Natural killer cell treated with Interleukin-12 subunit alpha and Interleukin-12 subunit beta and Interleukin-15 and Interleukin-18, amount 100 ng/mL, for 72 hours (primary cell): ENCODE measurements around the gene GPSM1. TPM values are rescaled to one million over a fixed set of nuclear protein-coding genes. Genes with fewer than 3 reads are reported as not detected.

ENCODE experiments used
- ATAC-seq, 2 donors: fragments of 150-1000 bp; cut with Tn5 transposase in 1 of 2; sonication (Bioruptor Pico), chemical (Tn5 transposase) in 1 of 2; 2 replicates each; pipeline ENCODE4 v1.10.0; 2021
- DNase-seq: peaks from one replicate; pipeline ENCODE4 v3.0.0; 2022; ENCODE audit warnings: low spot score
- H3K27ac Mint-ChIP-seq, 2 donors: 1 replicate in 1 of 2; 2 replicates in 1 of 2; pipeline ENCODE4 v1.8.0; 2022; ENCODE audit warnings: mixed read lengths in 2 of 2, mild to moderate bottlenecking in 1 of 2, moderate library complexity in 1 of 2
- H3K27me3 Mint-ChIP-seq, 2 donors: 1 replicate in 1 of 2; 2 replicates in 1 of 2; pipeline ENCODE4 v1.8.0; 2022; ENCODE audit warnings: mixed read lengths in 2 of 2
- H3K36me3 Mint-ChIP-seq: one replicate; pipeline ENCODE4 v1.8.0; 2022; ENCODE audit warnings: mixed read lengths
- H3K4me1 Mint-ChIP-seq, 2 donors: 1 replicate in 1 of 2; 2 replicates in 1 of 2; pipeline ENCODE4 v1.8.0; 2022; ENCODE audit warnings: low read depth in 2 of 2, mixed read lengths in 2 of 2, mild to moderate bottlenecking in 1 of 2
- H3K4me3 Mint-ChIP-seq: one replicate; pipeline ENCODE4 v1.8.0; 2022; ENCODE audit warnings: mixed read lengths
- H3K9me3 Mint-ChIP-seq: 2 replicates; pipeline ENCODE4 v1.8.0; 2022; ENCODE audit warnings: mixed read lengths
- total RNA-seq, 2 donors: library from RNA; stranded (reverse); gene quantifications; one replicate each; pipeline ENCODE4 v1.2.3, GENCODE V29; 2022

The GPSM1 gene
- total RNA-seq, 2 donors from 2014 or later: 1.7 to 2.3 TPM

DNA sequence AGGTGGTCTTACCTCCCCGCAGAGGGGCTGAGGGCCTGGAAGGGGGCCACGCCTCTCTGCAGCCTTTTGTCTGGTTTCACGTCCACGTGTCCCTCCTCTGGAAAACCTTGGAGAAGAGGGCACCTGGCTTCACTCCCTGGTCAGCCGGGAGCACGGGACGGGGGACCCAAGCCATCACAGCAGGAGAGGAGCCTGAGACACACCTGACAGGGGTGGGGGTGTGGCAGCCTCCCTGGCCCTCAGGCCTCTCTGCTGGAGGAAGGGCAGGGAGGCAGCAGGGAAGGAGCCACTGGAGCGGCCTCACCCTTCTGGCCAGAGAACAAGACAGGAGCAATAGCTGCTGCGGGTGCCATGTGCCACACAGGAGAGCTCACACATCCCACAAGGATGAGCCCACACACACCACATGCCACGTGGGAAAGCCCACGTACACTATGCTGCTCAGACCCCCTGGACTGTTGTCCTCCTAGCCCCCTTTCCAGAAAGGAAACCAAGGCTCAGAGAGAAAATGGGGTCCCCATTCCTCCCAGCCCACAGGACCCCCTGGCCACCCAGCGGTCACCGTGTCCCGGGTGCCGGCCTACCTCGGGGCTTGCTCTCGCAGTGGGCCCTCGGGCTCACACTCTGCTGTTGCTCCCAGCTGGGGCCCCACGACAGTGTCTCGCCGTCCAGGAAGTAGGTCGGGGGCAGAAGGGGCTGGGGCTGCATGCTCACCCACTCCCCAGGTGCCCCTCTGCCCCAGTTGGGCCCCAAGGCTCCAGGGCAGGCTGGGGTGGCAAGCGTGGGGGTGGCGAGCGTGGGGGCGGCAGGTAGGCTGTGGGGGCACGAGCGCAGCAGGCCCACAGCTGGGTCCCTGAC is 41.6 kb upstream of the GPSM1 start:
- Mint-ChIP-seq H3K27ac (no peak overlapping the region), H3K4me3 (no peak overlapping the region)

DNA sequence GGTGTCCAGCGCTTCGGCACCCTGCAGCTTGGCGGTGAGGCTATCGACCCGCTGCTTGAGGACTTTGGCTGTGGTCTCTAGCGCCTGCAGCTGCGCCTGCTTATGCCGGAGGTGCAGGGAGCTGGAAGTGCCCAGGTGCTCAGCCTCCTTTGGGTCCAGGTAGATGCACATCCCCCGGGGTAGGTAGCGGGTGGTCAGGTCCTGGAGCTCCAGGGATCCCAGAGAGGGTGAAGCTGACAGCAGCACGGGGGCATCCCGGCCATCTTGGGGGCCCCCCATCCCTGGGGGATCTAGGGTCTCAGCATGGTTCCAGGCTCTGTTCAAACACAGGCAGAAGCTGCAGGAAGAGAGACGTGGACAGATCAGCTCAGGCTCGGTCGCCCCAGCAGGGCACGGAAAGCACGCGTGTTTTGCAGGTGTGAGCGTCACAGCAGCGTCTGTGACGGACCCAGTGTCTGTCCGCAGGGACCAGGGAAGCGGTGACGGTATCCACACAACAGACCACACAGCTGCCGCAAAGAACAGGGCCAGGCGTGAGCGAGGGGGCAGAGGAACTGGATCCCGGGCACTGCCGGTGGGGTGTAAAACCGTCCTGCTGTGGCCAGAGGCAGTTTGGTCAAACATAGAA is 40.9 kb upstream of the GPSM1 start:
- Mint-ChIP-seq H3K4me1 (no peaks in the 10 kb centered on the region), H3K36me3 (no peaks in the 10 kb centered on the region), H3K27ac (no peak overlapping the region), H3K27me3 (no peaks in the 10 kb centered on the region), H3K4me3 (no peak overlapping the region), H3K9me3 (no peaks in the 10 kb centered on the region)
- DNase-seq: no peak
- ATAC-seq: no peak

More for the DNA sequence above, 41.6 kb upstream of the GPSM1 start:
- Mint-ChIP-seq H3K9me3 (no peaks in the 10 kb centered on the region), H3K36me3 (no peaks in the 10 kb centered on the region), H3K4me1 (no peaks in the 10 kb centered on the region), H3K27me3 (no peaks in the 10 kb centered on the region)
- DNase-seq (no peak), ATAC-seq (no peak)

DNA sequence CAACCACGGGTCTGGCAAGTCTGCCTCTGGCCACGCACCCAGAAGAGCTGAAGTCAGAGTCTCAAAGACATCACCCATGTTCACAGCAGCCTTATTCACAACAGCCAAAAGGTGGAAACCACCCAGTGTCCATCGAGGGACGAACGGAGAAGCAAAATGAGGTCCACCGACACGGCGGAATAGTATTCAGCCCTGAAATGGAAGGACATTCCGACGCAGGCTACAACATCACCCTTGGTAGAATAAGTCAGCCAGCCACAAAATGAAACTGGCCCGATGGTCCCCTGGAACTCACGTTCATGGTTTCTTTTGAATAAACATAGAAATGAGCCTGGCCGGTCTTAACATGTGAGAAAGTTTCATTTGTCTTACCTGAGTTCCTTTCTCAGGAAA is 40.4 kb upstream of the GPSM1 start:
- Mint-ChIP-seq H3K9me3 (no peaks in the 10 kb centered on the region), H3K4me3 (no peak overlapping the region), H3K27me3 (no peaks in the 10 kb centered on the region), H3K36me3 (no peaks in the 10 kb centered on the region), H3K27ac (no peak overlapping the region), H3K4me1 (no peaks in the 10 kb centered on the region)
- DNase-seq (no peak), ATAC-seq (no peak)

DNA sequence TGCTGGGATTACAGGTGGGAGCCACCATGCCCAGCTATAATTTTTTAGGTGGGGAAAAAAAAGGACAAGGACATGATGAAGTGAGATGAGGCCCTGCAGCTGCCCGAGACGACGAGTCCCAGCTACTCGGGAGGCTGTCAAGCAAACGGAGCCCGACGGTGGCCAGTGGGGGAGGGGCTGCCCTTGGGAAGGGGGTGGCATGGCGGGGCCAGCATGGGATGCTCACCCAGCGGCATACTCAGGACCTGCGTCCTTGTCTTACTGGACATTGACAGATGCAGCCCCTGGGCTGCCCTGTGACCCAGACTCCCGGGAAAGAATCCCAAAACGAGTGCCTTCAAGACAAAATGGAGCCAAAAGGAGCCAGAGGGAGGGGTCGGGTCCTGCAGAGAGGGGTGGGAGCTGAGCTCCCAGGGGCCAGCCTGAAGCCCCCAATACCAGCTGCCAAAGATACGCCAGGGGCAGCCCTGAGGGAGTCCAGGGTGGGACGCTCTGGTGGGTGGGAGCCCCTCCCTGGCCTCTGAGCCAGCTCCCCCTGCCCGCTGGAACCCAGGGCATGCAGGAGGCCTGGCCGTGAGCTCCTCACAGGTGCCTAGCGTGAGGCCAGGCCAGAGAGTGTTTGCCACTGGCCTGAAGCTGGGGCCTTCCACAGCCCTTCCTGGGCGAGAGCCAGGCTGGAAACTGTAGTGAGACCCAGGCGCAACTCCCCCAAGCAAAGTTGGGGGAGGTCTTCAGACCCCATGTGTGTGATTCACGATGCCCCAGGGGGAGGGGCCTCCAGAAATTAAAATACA is 39.2 kb upstream of the GPSM1 start:
- no peak for DNase-seq
- Mint-ChIP-seq H3K9me3 (no peaks in the 10 kb centered on the region), H3K27me3 (no peaks in the 10 kb centered on the region), H3K27ac (no peak overlapping the region), H3K4me1 (no peaks in the 10 kb centered on the region), H3K4me3 (no peak overlapping the region), H3K36me3 (no peaks in the 10 kb centered on the region)
- ATAC-seq: no peak

DNA sequence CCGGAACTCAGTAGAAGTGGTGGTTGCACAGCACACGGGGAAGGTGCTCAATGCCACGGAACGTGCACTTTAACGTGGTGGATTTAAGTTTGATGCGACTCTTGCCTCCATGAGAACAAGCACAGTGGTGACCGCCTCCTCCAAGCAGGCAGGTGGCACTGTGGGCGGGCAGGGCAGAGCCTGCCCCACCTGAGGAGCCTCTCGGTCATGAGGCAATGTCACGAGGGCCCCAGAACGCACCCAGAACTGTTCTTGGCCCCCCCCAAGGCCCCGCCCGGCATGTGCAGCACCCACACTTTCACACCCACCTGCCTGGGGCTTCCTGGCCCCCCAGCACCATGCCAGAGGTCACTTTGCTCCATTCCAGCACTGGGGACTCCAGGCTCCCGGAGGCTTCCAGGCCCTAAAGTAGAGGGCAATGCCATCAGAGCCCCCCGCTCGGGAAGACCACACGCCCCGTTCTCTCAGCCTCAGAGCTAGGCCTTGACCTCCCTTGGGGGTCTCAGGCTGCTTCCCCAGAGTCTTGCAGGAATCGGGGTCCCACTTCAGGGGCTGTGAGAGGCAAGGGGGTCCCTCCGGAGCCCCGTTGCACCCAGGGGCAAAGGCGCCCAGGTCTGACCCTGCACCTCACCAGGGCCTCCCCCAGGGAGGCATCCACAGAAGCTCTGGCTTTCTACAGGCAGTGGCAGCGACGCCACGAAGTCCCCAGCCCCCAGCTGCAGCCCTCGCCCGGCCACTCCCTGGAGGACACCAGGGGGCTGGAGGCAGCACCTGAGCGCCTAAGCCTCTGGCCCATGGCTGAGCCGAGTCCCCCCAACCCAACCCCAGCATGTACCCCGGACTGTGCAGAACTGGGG is 37.5 kb upstream of the GPSM1 start:
- Mint-ChIP-seq H3K9me3 (no peaks in the 10 kb centered on the region), H3K36me3 (no peaks in the 10 kb centered on the region), H3K4me1 (no peaks in the 10 kb centered on the region), H3K27ac (no peak overlapping the region), H3K27me3 (no peaks in the 10 kb centered on the region), H3K4me3 (no peak overlapping the region)
- DNase-seq (no peak), ATAC-seq (no peak)

DNA sequence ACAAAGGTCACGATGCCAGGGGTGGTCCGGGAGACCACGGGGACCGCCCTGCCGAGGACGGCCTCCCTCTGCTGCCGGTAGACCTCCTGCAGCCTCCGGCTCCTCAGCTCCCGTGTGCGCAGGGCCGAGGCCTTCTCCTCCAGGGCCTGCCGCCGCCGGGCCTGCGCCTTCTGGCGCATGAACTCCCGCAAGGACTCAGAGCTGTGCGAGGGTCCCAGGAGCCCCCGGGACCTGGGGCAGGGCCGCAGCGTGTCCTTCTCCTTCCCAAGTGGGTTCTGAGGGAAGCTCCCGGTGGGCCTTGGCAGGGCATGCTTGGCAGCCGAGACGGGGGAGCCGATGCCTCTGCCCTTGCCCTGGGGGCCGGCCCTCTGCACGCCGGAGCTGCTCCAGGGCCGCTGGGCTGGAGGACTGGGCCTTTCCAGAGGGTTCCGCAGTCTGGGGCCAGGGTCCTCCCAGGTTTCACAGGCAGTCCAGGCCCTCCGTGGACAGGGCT is 36.8 kb upstream of the GPSM1 start:
- H3K4me1 Mint-ChIP-seq: no peaks in the 10 kb centered on the region
- no peak overlapping the region for H3K4me3 Mint-ChIP-seq
- H3K27ac Mint-ChIP-seq: no peak overlapping the region
- H3K27me3 Mint-ChIP-seq: no peaks in the 10 kb centered on the region
- H3K9me3 Mint-ChIP-seq: no peaks in the 10 kb centered on the region
- no peaks in the 10 kb centered on the region for H3K36me3 Mint-ChIP-seq
- DNase-seq: no peak
- no peak for ATAC-seq

DNA sequence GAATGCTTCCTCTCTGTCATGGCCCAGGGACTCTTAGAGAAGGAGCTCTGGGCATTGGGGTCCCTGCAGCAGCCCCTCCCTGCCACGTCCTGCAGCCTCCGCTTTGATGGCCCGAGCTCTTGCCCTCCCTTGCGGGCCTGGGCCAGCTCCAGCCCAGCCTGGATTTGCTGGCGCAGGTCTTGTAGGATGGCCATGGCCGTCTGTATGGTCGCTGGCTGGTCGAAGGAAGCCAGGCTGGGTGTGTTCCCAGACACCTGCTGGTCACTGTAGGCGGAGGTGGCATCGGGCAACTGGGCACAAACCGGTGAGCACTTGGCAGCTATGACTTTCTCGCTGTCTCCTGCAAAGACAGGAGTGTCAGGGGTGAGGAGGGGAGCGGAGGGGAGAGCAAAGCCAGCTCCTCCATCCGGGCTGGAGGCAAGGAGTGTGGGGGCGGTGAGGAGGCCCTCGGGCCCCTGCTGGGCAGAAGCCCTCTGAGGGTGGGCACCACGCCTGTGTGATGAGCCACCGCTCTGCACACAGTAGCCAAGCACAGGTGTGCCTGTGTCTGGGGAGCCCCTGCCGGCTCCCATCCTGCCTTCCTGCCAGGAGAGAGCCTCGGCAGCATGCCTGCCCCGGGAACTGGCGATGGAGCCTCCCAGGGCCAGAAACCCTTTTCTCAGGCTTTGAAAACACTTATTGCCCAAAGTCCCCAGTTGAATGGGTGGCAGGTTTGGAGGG is 35.9 kb upstream of the GPSM1 start:
- ATAC-seq (no peak), DNase-seq (no peak)
- H3K27ac Mint-ChIP-seq: no peak overlapping the region
- no peaks in the 10 kb centered on the region for H3K4me1 Mint-ChIP-seq
- H3K27me3 Mint-ChIP-seq: no peaks in the 10 kb centered on the region
- H3K9me3 Mint-ChIP-seq: no peaks in the 10 kb centered on the region
- H3K4me3 Mint-ChIP-seq: no peak overlapping the region
- no peaks in the 10 kb centered on the region for H3K36me3 Mint-ChIP-seq

DNA sequence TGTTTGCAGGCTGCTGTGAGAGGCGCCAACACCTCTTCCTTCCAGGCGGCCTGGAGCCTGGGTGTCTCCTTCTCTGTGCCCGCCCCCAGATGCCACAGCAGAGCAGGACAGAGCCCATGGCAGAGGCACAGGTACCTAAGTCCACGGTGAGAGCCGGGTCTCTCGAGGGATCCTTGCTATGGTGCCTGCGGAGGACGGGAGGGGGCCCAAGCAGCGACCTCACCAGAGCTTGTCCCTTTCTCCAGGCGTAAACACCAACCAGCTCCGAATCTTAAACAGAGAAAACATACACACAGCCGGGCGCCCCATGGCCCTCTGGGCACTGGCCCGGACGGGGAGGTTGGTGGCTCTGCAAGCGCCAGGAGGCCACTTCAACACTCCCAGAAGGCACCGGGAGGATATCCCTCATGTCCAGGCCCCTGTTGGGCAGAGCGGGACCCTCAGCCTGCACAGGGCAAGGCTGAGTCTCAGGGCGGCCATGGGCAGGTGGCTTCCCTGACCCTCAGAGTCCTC is 35.3 kb upstream of the GPSM1 start:
- Mint-ChIP-seq H3K36me3 (no peaks in the 10 kb centered on the region), H3K4me1 (no peaks in the 10 kb centered on the region), H3K4me3 (no peak overlapping the region), H3K9me3 (no peaks in the 10 kb centered on the region), H3K27ac (no peak overlapping the region), H3K27me3 (no peaks in the 10 kb centered on the region)
- no peak for ATAC-seq
- DNase-seq: no peak

DNA sequence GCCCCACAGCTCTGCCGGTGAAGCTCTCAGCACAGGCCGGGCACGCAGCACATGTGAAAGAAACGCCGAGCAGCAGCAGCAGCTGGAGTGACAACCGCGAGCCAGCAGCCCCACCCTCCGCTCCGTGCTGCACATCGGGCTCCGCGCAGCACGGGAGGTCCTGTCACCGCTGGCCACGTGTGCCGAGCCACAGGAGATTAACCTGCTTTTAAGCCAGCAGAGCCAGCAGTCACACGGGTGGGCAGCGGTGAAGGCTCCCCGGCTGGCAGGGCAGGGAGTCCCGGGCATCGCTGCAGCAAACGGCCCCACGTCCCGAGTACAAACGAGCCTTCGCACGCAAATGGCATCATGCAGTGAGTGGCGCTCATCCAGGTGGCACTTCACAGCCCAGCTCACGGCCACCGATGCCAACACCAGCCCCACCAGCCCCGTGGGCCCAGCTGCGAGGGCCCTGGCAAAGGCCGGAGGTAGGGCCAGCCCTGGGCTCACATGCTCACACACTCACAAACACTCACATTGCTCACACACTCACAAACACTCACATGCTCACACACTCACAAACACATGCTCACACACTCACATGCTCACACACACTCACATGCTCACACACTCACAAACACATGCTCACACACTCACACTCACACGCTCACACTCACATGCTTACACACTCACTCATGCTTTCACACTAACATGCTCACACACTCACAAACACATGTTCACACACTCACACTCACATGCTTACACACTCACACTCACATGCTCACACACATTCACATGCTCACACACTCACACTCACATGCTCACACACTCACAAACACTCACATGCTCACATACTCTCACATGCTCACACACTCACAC is 34.5 kb upstream of the GPSM1 start:
- ATAC-seq: no peak
- no peaks in the 10 kb centered on the region for H3K4me1 Mint-ChIP-seq
- no peak for DNase-seq
- no peak overlapping the region for H3K4me3 Mint-ChIP-seq
- H3K27ac Mint-ChIP-seq: no peak overlapping the region
- H3K27me3 Mint-ChIP-seq: no peaks in the 10 kb centered on the region
- H3K36me3 Mint-ChIP-seq: no peaks in the 10 kb centered on the region
- H3K9me3 Mint-ChIP-seq: no peaks in the 10 kb centered on the region

DNA sequence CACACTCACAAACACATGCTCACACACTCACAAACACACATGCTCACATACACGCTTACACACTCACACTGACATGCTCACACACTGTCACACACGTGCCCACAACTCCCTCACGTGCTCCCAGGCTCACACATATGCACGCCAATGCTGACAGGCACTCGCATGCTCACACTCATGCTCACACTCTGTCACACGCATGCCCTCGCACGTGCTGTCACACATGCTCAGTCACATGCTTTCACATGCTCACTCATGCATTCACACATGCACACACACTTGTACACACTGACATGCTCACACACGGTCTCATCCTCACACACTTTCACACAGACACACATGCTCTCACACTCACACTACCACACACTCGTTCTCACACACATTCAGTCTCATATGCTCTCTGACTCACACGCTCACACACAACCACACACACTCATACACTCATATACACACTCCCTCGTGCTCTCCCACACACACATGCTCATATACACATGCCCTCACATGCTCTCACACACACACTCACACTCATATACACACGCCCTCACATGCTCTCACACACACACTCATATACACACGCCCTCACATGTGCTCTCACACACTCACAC is 33.8 kb upstream of the GPSM1 start:
- no peaks in the 10 kb centered on the region for H3K4me1 Mint-ChIP-seq
- DNase-seq: no peak
- ATAC-seq: no peak
- H3K27me3 Mint-ChIP-seq: no peaks in the 10 kb centered on the region
- H3K4me3 Mint-ChIP-seq: no peak overlapping the region
- H3K36me3 Mint-ChIP-seq: no peaks in the 10 kb centered on the region
- H3K27ac Mint-ChIP-seq: no peak overlapping the region
- H3K9me3 Mint-ChIP-seq: no peaks in the 10 kb centered on the region

DNA sequence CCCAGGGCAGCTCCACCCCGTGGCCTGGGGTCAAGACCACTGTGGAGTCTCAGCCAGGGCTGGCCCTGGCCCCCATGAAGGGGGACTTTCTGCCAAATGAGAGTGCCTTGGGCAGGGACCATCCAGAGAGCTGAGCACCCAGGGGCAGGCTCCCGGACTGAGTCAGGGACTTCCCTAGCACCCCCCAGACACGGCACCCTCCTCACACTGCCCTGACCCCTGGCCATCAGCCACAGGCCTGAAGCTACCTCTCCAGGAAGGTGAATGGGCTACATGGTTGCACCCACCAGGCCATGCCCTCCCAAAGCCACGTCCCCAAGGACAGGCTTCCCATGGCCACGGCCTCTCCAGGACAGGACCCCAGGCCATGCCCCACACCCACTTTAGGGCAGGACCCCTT is 32.9 kb upstream of the GPSM1 start:
- H3K9me3 Mint-ChIP-seq: no peaks in the 10 kb centered on the region
- DNase-seq: no peak
- no peak overlapping the region for H3K4me3 Mint-ChIP-seq
- H3K36me3 Mint-ChIP-seq: no peaks in the 10 kb centered on the region
- ATAC-seq: no peak
- H3K4me1 Mint-ChIP-seq: no peaks in the 10 kb centered on the region
- H3K27ac Mint-ChIP-seq: no peak overlapping the region
- no peaks in the 10 kb centered on the region for H3K27me3 Mint-ChIP-seq

DNA sequence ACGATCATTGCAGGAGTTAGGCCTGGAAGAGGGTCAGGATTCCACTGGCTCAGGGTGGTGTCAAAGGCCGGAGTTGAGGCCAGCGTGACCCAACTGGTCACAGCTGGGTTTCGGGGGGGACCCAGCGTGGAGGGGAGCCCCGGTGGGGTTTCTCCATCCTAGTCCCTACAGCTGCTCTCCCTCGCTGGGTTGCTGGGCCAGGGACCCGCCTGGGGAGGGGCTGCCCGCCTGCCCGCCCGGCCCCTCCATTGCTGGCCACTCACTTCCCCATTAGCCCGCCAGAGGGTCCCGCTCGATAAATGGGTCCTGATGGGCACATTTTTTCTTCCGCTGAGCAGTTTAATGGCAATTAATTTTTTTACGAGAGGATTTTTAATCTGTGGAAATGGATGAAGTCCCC is 32.3 kb upstream of the GPSM1 start:
- no peaks in the 10 kb centered on the region for H3K27me3 Mint-ChIP-seq

More for the DNA sequence above, 32.3 kb upstream of the GPSM1 start:
- DNase-seq: no peak
- no peaks in the 10 kb centered on the region for H3K4me1 Mint-ChIP-seq
- H3K4me3 Mint-ChIP-seq: no peak overlapping the region
- no peaks in the 10 kb centered on the region for H3K36me3 Mint-ChIP-seq
- no peaks in the 10 kb centered on the region for H3K9me3 Mint-ChIP-seq
- no peak for ATAC-seq
- no peak overlapping the region for H3K27ac Mint-ChIP-seq
